NK-92 (cell line): Measurements from ENCODE around the gene PRKCA.
"Not testable (repeated sequence)": the region's sequence is repeated elsewhere in the genome, so short reads cannot be mapped to it uniquely, and the experiment has no call there.

ENCODE experiments used
- DNase-seq: peaks from one replicate; lab custom pipeline; 2025; ENCODE audit not compliant: unreplicated experiment; lab: John Stamatoyannopoulos, UW

Gene PRKCA

GRCh38 chr17:66379996-66380395 lies 77.6 kb downstream of the PRKCA start:
- DNase-seq, result no peak

GRCh38 chr17:66381701-66382362 lies 79.4 kb downstream of the PRKCA start:
- no peak for DNase-seq

- DNase-seq, result no peak
Observed at GRCh38 chr17:66383333-66383732, 80.9 kb downstream of the PRKCA start.

GRCh38 chr17:66386498-66387351 lies 84.3 kb downstream of the PRKCA start:
- DNase-seq, result no peak

- DNase-seq, result no peak
Observed at GRCh38 chr17:66387392-66387981, 85.1 kb downstream of the PRKCA start.

GRCh38 chr17:66392783-66393437 lies 90.5 kb downstream of the PRKCA start:
- no peak for DNase-seq

GRCh38 chr17:66395961-66396360 lies 93.5 kb downstream of the PRKCA start:
- DNase-seq, result no peak

- no peak for DNase-seq
Observed at GRCh38 chr17:66397486-66397885, 95.1 kb downstream of the PRKCA start.

- no peak for DNase-seq
Observed at GRCh38 chr17:66398059-66398458, 95.6 kb downstream of the PRKCA start.

GRCh38 chr17:66398617-66399016 lies 96.2 kb downstream of the PRKCA start:
- no peak for DNase-seq

GRCh38 chr17:66399441-66399840 lies 97.0 kb downstream of the PRKCA start:
- DNase-seq, result no peak

GRCh38 chr17:66400041-66400688 lies 97.8 kb downstream of the PRKCA start:
- not testable (repeated sequence) for DNase-seq

- DNase-seq, result no peak
Observed at GRCh38 chr17:66400698-66401097, 98.3 kb downstream of the PRKCA start.

- DNase-seq, result no peak
Observed at GRCh38 chr17:66401364-66401763, 99.0 kb downstream of the PRKCA start.

GRCh38 chr17:66403846-66404556 lies 101.6 kb downstream of the PRKCA start:
- DNase-seq, result no peak

- no peak for DNase-seq
Observed at GRCh38 chr17:66405836-66406677, 103.6 kb downstream of the PRKCA start.

GRCh38 chr17:66406701-66407644 lies 104.6 kb downstream of the PRKCA start:
- DNase-seq, result no peak

- DNase-seq, result no peak
Observed at GRCh38 chr17:66407864-66408263, 105.5 kb downstream of the PRKCA start.
